GM10266 (cell line): Measurements from ENCODE around the gene PLCB4.

Source experiments
- DNase-seq: peaks from one replicate; pipeline ENCODE4 v3.0.0; 2012; ENCODE audit errors: extremely low spot score
- CTCF ChIP-seq: IDR thresholded peaks from 2 replicates; pipeline ENCODE4 v1.5.1; 2012; ENCODE audit warnings: mild to moderate bottlenecking, low read depth; ENCODE audit not compliant: control insufficient read depth, insufficient read depth; ENCODE audit errors: missing control alignments

Gene PLCB4

GRCh38 chr20:9139106-9139833 lies 70.4 kb downstream of the PLCB4 start:
- TF ChIP-seq CTCF = no peak
- DNase-seq = no peak

GRCh38 chr20:9140162-9140760 lies 71.4 kb downstream of the PLCB4 start:
- TF ChIP-seq CTCF = no peak
- DNase-seq = no peak

- TF ChIP-seq CTCF = no peak
- DNase-seq = no peak
Measured at GRCh38 chr20:9141070-9141469, 72.2 kb downstream of the PLCB4 start.

GRCh38 chr20:9141921-9142320 lies 73.0 kb downstream of the PLCB4 start:
- no peak for TF ChIP-seq CTCF
- no peak for DNase-seq

- no peak for DNase-seq
- TF ChIP-seq CTCF = no peak
Measured at GRCh38 chr20:9142809-9143208, 73.9 kb downstream of the PLCB4 start.

- no peak for DNase-seq
Measured at GRCh38 chr20:9143926-9144325, 75.0 kb downstream of the PLCB4 start.

More at GRCh38 chr20:9143926-9144325, 75.0 kb downstream of the PLCB4 start:
- TF ChIP-seq CTCF = no peak
